Stimulated activated CD8-positive, alpha-beta memory T cell treated with anti-CD3 and anti-CD28 coated beads, Interleukin-4, amount 100 ng/mL, for 1 hour (primary cell): ENCODE measurements around the gene CIDEA.
"Not testable (repeated sequence)": the region's sequence is repeated elsewhere in the genome, so short reads cannot be mapped to it uniquely, and the experiment has no call there.

ENCODE experiments used
- DNase-seq, 2 donors: peaks; one replicate each; pipeline ENCODE4 v3.0.0-alpha.2; 2020; ENCODE audit warnings: low read depth in 2 of 2, low spot score in 1 of 2

The CIDEA gene

DNA sequence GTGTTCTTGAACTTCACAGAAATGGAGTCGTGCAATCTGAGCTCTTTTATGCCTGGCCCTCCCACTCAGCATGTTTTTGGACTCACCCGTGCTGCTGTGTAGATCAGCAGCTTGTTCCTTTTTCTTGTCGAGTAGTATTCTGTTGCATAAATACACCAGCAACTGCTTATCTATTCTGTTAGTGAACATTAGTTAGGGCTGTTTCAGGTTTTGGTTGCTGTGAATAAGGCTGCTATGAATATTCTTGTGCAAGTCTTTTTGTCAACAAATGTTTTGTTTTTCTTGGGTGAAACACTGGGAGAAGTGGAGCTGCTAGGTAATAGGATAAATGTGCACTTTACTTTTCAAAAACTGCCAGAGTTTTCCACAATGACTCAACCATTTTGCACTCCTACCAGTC is 15.3 kb upstream of the CIDEA start:
- no peak for DNase-seq

DNA sequence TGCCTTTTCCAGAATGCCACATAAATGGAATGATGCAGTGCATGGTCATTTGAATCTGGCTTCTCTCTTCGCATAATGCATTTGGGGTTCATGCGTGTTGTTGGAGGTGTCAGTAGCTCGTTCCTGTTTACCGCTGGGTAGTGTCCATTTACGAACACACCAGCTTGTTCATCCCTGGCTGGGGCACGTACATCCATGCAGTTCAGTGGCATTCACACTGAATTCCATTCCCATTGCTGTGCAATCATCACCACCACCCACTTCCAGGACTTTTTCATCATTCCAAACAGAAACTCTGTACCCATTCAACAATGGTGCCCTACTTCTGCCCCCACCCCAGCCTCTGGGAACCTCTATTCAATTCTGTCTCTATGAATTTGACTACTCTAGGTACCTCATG is 14.7 kb upstream of the CIDEA start:
- DNase-seq = no peak

DNA sequence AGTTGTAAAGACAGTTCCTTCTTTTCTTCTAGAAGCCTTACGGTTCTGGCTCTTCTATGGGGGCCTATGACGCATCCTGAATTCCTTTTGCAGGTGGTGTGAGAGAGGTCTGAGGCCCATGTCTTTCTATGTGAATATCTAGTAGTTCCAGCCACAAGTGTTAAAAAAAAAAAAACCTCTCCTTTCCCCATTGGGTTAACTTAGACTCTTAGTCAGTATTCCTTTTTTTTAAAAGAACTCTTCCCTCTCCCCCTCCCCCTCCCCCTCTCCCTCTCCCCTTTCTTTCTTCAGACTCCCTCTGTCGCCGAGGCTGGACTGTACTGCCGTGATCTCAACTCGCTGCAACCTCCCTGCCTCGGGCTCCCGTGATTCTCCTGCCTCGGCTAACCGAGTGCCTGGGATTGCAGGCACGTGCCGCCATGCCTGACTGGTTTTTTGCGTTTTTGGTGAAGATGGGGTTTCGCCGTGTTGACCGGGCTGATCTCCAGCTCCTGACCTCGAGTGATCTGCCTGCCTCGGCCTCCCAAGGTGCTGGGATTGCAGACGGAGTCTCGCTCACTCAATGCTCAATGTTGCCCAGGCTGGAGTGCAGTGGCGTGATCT is 11.4 kb upstream of the CIDEA start:
- DNase-seq = no peak

DNA sequence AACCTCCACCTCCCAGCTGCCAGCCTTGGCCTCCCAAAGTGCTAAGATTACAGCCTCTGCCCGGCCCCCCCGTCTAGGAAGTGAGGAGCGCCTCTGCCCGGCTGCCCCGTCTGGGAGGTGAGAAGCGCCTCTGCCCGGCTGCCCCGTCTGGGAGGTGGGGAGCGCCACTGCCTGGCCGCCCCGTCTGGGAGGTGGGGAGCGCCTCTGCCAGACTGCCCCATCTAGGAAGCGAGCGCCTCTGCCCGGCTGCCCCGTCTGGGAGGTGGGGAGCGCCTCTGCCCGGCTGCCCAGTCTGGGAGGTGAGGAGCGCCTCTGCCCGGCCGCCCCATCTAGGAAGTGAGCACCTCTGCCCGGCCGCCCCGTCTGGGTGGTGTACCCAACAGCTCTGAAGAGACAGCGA is 10.9 kb upstream of the CIDEA start:
- DNase-seq = not testable (repeated sequence)

DNA sequence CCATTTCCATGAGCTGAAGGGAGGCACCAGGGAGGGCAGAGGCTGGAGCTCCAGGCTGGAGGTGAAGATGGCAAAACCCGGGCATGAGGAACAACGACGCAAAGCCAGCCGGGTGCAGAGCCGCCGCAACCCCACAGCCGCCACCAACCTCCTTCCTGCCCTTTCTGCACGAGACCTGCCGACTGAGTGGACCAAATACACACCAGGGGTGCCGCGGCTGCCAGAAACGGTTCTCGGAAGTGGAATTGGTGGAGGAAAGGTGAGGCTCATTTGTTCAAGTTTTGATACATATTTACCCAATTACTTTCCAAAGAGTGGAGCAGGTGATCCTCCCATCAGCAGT is 8.4 kb upstream of the CIDEA start:
- no peak for DNase-seq

DNA sequence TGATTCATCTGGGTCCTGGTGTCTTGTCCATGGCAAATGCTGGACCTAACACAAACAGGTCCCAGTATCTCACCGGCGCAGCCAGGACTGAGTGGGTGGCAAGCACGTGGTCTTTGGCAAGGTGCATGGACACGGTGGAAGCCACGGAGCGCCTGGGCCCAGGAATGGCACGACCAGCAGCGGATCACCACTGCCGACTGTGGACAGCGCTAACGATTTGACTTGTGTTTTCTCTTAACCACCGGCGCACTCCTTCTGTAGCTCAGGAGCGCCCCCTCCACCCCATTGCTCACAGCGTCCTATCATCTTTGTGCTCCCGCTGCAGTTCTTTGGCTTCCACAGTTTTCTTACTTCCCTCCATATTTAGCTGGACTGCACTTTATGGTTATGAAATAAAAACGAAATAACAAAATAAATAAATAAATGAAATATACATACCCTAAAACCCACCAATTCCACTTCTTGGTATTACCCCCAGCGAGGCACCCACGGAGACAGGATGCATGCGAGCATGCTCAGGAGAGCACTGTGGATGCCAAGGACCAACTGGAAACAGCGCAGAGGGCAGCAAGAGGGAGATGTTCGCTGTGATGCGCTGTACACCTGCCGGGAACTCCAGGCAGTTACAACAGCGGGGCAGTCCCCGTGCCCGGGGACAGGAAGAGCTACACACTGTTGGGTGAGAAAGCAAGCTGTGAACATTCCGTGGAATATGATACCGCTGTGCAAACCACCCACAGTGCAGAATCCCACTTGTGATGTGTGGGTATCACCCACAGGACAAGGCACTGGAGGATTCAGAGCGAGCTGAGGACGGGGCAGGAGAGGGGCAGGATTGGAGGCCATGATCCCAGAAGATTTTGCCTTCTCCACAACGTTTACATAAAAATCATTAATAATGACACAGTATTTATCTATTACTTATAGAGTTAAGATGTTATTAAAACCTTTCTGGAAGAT is 7.0 kb upstream of the CIDEA start:
- DNase-seq = no peak

DNA sequence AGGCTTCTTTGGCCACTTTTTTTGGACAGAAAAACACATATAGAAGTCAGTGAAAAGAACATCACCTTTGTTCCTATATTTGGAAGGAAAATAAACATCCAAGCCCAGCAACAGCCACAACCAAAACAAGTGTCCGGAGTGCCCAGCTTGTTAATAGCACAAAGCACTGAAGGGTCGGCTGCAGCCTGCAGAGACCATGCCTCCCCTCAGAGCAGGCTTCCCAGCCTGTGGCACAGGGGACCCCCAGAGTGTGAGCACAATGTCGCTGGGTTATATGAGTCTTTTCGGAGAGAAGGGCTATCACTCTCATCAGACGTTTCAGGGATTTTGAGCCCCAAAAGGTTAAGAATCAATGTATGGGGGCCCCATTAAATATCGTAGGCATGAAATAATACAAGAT is 6.2 kb upstream of the CIDEA start:
- DNase-seq = no peak

DNA sequence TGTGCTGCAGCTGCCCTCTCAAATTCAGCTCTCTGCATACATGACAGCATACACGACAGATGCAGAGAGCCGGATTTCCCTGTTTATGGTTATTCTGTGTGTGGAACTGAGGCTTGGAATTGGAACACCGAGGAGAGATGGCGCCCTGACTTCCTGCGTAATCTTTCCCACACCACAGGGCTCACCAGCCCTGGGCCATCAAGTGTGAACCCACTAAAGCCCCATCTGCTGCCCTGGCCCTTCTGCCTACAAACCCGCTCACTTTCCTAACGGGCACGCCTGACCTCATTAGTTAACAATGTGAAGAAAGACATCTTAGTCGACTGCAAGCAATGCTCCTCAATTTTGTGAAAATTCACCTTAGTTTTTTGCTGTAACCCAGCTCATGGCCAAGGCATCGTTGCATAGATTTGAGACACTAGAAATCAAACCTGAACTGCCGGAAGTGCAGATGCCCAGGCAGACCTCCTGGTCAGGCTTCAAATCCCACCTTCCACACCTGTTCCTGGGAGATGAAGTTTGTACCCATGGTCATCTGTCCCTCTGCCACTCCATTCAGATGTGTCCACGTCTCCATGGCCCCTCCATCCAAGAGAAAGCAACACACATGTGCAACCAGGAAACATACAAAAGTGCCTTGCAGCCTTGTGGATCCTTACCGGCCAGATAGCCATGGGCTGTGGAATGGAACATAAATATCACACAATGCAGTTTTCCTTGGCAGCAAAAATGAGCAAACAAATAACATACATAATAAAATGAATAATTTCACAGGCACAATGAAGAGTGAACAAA is 5.0 kb upstream of the CIDEA start:
- no peak for DNase-seq

DNA sequence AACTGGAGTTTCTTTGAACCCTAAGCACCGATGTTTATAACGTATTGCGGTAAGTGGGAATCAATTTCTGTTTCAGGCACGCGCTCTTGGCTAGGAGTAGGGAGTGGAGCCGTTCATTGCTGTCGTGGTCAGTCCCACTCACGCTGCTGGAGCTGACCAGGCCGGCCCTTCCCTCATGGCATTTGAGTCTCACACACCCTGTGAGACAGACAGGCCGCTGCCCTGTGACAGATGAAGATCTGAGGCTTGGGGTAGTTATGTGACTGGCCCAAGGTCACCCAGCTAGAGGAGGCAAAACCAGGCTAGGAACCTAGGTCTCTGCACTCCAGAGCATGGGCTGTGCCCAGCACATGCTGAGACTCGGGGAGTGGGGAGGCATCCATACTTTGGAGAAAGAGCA is 2.9 kb upstream of the CIDEA start:
- DNase-seq = no peak

DNA sequence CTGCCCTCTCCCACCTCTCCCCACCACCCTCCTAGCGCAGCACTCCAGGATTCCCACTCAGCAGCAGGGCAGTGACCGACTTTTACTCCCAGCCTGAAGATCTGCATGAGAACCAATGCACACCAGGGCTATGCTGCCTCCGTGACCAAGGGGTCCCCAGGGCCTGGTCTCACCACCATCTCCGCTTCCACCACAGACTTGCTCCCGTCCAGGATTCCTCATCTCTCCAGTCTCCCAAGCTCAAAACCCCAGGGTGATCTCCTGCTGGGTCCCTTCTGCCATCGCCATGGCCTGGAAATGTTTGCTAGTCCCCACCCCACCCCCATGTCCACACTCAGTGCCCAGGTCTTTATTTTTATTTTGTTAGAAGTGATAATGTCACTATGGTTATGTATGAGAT is 2.1 kb upstream of the CIDEA start:
- no peak for DNase-seq

DNA sequence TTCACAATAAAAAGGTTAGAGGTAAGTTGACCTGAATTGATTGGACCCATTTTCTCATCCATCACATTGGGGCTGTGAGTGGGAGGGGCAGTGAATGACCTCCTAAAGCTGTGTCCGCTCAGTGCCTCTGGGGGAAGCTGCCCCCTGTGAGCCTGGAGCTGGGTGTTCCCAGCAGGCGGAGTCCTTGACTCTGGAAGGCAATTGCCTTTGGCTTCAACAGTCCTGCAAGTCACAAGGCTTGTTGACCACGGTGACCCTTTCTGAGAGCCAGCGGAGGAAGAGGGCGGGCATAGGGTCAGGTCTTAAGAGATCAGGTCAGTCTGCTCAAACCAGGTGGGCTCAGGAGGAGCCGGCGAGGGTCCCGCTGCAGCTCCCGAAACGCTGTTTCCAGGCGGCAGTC is 1.1 kb upstream of the CIDEA start:
- no peak for DNase-seq

DNA sequence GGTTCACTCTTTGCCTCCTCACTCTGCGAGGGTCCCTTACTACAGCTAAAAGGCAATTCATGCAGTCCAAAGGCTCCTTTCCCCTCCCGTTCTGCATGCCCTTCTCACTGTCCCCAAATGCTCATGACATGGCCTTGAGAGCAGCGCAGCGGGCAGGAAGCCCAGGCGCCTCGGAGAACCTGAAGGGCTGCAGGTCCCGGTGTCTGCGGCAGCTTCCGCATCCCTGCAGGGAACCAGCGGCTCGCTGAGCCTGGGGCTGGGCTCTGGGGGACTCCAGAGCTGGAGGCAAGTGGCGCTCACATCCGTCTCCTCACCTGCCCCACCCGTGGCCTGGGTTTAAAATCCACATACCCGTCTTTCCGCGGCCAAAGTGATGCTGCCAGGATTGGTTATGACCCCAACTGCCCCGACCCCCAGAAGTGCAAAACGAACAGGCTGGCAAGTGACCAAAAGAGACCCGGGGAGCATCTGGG is 462 bp upstream of the CIDEA start:
- DNase-seq = no peak

DNA sequence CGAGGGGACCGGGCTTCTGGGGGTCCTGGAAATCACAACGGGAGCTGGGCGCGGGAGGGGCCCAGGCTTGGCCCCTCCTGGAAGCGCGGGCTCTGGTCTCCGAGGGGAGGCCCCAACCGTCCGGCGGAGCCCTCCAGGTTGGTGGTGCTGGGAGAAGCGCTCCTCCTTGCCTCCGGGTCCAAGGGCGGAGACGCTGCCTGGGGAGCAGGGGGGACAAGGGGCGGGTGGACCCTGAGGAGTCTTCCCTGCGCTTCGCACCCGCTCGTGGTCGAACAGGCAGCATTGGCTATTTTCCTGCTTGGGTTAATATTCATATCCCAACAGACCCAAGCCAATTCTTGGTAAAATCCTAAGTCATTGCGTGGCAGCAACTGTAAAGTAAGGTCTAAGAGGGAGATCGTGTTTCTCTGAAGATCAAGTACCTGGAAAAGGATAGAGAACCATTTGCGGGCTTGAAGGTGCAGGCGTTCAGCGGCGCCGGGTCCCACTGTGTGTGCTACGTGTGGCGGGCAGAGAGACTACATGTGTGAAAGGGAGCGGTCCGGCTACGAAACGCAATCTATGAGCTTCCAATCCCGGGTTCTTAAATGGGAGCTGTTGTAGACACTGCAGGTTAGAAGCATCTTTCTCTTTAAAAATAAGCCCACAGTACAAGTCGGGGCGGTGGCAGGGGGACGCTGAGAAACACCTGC is 805 bp downstream of the CIDEA start:
- no peak for DNase-seq

DNA sequence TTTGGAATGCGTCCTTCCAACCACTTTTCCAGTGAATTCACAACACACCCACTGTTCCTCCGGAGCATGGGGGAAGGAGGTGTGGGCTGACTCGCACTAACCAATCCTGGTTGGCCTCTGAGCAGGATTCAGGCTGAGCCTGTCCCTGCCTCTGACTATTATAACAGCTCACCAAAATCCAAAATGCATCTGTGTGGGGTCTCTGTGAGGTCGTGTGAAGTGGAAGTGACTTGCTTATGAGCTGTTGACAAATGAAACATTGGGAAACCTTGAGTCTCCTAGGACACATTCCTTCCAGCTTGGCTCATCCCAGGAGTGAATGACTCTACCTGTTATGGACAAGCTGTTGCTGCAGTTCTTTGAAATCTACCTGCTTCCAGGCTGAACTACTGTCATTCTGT is 1.5 kb downstream of the CIDEA start:
- DNase-seq = no peak

DNA sequence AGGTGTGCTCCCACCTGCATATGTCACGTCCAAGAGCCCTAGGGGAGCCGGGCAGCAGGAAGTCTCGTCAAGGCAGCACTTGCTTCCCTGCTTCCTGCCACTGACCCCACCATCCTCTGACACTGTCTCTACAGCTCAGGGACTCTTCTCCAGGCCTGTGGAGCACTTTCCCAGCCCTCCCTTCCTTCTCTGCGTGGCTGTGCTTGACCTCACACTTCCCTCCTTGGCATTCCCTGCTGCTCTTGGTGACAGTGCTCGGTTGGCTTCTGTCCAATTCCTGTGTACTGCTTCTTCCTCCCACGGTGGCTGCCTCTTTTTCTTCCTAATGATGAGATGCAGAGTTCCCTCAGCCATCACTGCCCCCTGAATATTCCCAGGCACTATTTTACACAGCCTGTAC is 2.8 kb downstream of the CIDEA start:
- no peak for DNase-seq

DNA sequence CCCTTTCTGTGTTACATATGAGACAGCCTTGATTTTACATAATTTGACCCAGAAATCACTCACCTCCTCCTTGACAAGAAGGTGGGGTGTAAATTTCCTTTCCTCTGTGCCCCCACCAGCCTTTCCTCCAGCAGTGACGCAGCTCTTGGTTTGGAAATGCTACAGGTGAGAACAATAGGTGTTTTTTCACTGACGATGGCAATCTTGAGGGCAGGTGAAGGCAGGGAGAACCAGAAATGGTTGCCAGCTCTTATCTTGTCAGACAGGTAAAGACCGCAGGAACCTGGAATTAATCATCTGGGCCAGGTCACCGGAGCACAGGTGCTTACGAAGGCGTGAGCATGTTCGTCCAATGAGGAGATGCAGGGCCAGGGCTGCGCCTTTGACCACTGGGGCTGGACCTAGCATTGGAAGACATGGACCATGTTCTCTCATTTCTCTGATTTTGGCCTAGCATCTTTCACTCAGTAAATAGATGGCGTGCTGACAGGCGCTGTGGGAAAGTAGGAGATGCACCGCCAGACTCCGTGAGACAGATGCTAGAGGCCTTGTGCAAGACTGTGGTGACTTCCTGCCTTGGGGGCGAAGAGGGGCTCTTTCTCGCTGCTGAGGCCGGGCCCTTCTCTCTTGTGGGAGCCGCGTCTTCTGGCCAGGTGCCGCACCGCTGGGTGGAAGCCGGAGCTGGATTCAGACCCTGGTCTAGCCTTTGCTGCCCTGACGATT is 4.0 kb downstream of the CIDEA start:
- no peak for DNase-seq

DNA sequence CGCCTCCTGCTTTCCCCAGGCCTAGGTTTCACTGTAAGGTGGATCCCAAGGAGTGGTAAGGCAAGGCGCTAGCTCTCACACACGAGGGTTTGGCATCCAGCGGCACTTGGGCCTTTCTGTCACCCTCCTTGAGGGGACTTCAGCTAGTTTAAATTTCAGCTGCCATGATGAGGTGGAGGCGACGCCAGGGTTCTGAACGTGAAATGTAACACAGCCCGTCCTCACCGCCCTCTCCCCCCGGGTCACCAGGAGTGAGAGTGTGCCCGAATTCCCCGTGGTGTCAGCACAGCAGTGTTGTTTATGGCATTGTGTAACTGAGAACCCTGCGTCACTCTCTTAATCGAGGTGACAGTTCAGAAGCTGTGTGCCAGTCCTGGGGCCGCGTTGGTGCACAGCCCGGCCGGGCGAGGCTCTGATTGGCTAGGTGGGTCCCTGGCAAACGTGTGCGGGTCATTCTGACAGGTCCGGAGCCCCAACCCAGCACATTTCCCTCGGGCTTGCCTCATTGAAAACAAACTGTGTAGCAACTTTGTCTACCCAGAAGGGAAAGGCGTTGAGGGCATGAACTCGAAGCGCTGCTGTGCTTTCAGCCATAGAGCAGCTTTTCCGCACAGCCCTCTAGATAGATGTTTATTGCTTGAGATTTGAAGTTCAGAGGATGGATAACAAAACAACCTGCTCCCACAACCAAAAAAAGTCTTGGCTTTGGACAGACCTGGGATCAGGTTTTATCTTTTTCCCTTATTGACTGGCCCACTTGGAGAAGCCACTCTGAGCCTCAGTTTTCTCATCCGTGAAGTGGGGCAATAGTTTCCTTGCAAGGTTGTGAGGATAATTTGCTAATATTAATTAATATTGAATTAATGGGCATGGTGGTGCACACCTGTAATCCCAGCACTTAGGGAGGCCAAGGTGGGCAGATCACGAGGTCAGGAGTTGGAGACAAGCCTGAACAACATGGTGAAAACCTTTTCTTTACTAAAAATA is 4.9 kb downstream of the CIDEA start:
- no peak for DNase-seq

DNA sequence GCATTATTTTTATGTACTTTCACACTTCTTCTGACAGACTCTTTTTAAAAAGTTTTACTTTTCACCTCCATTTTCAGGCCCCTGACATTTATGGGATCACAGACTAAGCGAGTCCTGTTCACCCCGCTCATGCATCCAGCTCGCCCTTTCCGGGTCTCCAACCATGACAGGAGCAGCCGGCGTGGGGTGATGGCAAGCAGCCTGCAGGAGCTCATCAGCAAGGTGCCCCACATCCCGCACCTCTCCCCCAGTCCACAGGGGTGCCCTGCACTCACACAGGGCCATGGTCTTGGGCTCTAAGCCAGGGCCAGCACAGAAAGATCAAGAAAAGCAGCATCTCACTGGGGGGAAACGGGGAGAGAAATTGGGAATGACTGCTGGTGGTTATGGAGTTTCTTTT is 8.6 kb downstream of the CIDEA start:
- no peak for DNase-seq

DNA sequence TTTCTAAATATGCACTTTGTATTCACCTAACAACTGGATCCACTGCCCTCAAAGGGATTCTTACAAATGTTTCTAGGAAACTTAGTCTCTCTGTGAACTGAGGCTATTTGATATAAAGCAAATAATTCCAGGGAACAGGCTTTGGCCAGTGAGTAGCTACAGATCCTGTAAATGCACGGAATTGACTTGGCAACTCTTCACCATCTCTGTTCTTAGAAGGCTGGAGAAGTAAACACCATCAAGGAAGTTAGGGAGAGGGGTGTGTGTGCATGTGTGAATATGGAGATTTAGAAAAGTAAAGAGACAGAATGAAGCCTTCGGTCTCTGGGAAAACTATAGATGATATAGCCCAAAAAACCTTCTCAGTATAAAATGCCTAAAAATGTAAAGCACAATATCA is 10.7 kb downstream of the CIDEA start:
- DNase-seq = no peak
